Measurements from ENCODE around the gene PLXNA4.

GRCh38 chr7:132108563-132108962 lies 467.7 kb downstream of the PLXNA4 start:
- TF ChIP-seq GATA2 (IDR thresholded peaks at IDR 0.05; ENCODE audit: low read depth, low read length) (no peak), GATA3 (IDR thresholded peaks at IDR 0.05; ENCODE audit: low read depth, low read length) (no peak)

Data from SH-SY5Y (cell line).